OCI-LY3 (cell line): ENCODE results near the gene DYNC2I2.
A peak's percentile ranks its signal among the peaks of the same experiment; 100 is the strongest.
"Not testable (repeated sequence)": the region's sequence is repeated elsewhere in the genome, so short reads cannot be mapped to it uniquely, and the experiment has no call there.

ENCODE experiments used
- H2AFZ ChIP-seq: fragments of 200-600, 300-600 bp; shearing (Covaris generic); 2 replicates; pipeline ENCODE4 v1.6.0; 2014; ENCODE audit warnings: antibody characterized with exemption, low read depth, low read length
- H3K27ac ChIP-seq: fragments of 200-600, 300-600 bp; sonication (generic); 2 replicates; pipeline ENCODE4 v1.5.1; 2014; ENCODE audit warnings: mild to moderate bottlenecking, low read length, moderate library complexity, mixed read lengths
- H3K27me3 ChIP-seq: fragments of 200-600, 300-600 bp; sonication (generic); 2 replicates; pipeline ENCODE4 v1.6.1; 2014; ENCODE audit warnings: low read depth, low read length, mixed read lengths
- H3K36me3 ChIP-seq: fragments of 200-600, 300-600 bp; sonication (generic); replicated peaks from 2 replicates; pipeline ENCODE3; 2014; ENCODE audit warnings: low read depth, low read length, mixed read lengths
- H3K4me1 ChIP-seq: fragments of 300-600, 200-600 bp; sonication (generic); 2 replicates; pipeline ENCODE4 v1.6.1; 2014; ENCODE audit warnings: low read length, mixed read lengths
- H3K4me2 ChIP-seq: fragments of 200-600, 300-600 bp; sonication (generic); 2 replicates; pipeline ENCODE4 v1.6.1; 2014; ENCODE audit warnings: low read length, mixed read lengths
- H3K4me3 ChIP-seq: fragments of 300-600, 200-600 bp; sonication (generic); 2 replicates; pipeline ENCODE4 v1.5.1; 2014; ENCODE audit warnings: antibody characterized with exemption, mild to moderate bottlenecking, low read length, moderate library complexity
- H3K79me2 ChIP-seq: fragments of 300-600, 200-600 bp; shearing (Covaris generic); 2 replicates; pipeline ENCODE4 v1.6.1; 2014; ENCODE audit warnings: mild to moderate bottlenecking, low read length, mixed read lengths
- H3K9ac ChIP-seq: fragments of 300-600, 200-600 bp; shearing (Covaris generic); 2 replicates; pipeline ENCODE4 v1.6.0; 2014; ENCODE audit warnings: mild to moderate bottlenecking, low read length, moderate library complexity
- H3K9me3 ChIP-seq: fragments of 200-600, 300-600 bp; shearing (Covaris generic); 2 replicates; pipeline ENCODE4 v1.6.1; 2014; ENCODE audit warnings: low read length, mixed read lengths; ENCODE audit not compliant: insufficient read depth
- H4K20me1 ChIP-seq: fragments of 200-600, 300-600 bp; sonication (generic); 2 replicates; pipeline ENCODE4 v1.6.1; 2016; ENCODE audit warnings: low read length, mixed read lengths; ENCODE audit not compliant: insufficient read depth
- CTCF ChIP-seq: fragments of 200-600, 300-600 bp; sonication (generic); IDR thresholded peaks from 2 replicates; pipeline ENCODE4 v1.5.1; 2014; ENCODE audit warnings: antibody characterized with exemption, low read length, low read depth
- EZH2phosphoT487 ChIP-seq: fragments of 200-600 bp; shearing (Covaris generic); IDR thresholded peaks from 2 replicates; pipeline ENCODE4 v1.6.1; 2018; ENCODE audit warnings: antibody characterized with exemption, mixed run types, low read depth

The DYNC2I2 gene

GRCh38 chr9:128669786-128670185 lies 13.1 kb upstream of the DYNC2I2 start:
- no peak overlapping the region for H3K9ac ChIP-seq
- H3K4me3 ChIP-seq: no peak overlapping the region
- no peaks in the 10 kb centered on the region for H3K9me3 ChIP-seq
- H2AFZ ChIP-seq: no peak overlapping the region
- no peaks in the 10 kb centered on the region for H3K4me1 ChIP-seq
- no peaks in the 10 kb centered on the region for H3K79me2 ChIP-seq
- H3K27ac ChIP-seq: no peak overlapping the region
- H3K27me3 ChIP-seq: no peaks in the 10 kb centered on the region
- no peaks in the 10 kb centered on the region for H4K20me1 ChIP-seq
- H3K36me3 ChIP-seq: no peaks in the 10 kb centered on the region
- TF ChIP-seq CTCF (no peak), EZH2phosphoT487 (no peak)
- H3K4me2 ChIP-seq: no peak overlapping the region

GRCh38 chr9:128666481-128666941 lies 9.9 kb upstream of the DYNC2I2 start:
- H3K27me3 ChIP-seq, H3K27ac ChIP-seq, H3K4me2 ChIP-seq, H3K9me3 ChIP-seq, H3K9ac ChIP-seq, H3K4me3 ChIP-seq, H3K4me1 ChIP-seq, H3K79me2 ChIP-seq, H4K20me1 ChIP-seq, H2AFZ ChIP-seq, H3K36me3 ChIP-seq: not testable (repeated sequence)

GRCh38 chr9:128657796-128658195 lies 1.1 kb upstream of the DYNC2I2 start:
- Histone ChIP-seq H3K4me3 (no peak overlapping the region), H3K9ac (no peak overlapping the region), H3K4me1 (peaks cover 4% of the 10 kb centered on the region; the same call in 1 of the 2 replicates), H3K79me2 (peaks cover 7% of the 10 kb centered on the region; the same call in 1 of the 2 replicates), H3K9me3 (no peaks in the 10 kb centered on the region), H2AFZ (no peak overlapping the region), H3K36me3 (no peaks in the 10 kb centered on the region), H4K20me1 (no peaks in the 10 kb centered on the region), H3K27me3 (no peaks in the 10 kb centered on the region), H3K27ac (no peak overlapping the region), H3K4me2 (no peak overlapping the region)
- no peak for TF ChIP-seq EZH2phosphoT487
- TF ChIP-seq CTCF: no peak

- H3K79me2 ChIP-seq: peaks cover 7% of the 10 kb centered on the region; the same call in 1 of the 2 replicates
- peaks cover 4% of the 10 kb centered on the region; the same call in 1 of the 2 replicates for H3K4me1 ChIP-seq
- no peaks in the 10 kb centered on the region for H3K9me3 ChIP-seq
- peak overlapping the region; percentile 95 for H3K4me2 ChIP-seq
- H3K36me3 ChIP-seq: no peaks in the 10 kb centered on the region
- H2AFZ ChIP-seq: peak overlapping the region; percentile 100
- H3K27ac ChIP-seq: peak overlapping the region; percentile 95
- no peaks in the 10 kb centered on the region for H3K27me3 ChIP-seq
- no peaks in the 10 kb centered on the region for H4K20me1 ChIP-seq
- peak overlapping the region; percentile 97 for H3K9ac ChIP-seq
- TF ChIP-seq CTCF (no peak), EZH2phosphoT487 (no peak)
- peak overlapping the region; percentile 95 for H3K4me3 ChIP-seq
Measured at GRCh38 chr9:128657344-128657704, 677 bp upstream of the DYNC2I2 start.

- Histone ChIP-seq H3K9me3 (no peaks in the 10 kb centered on the region), H3K36me3 (no peaks in the 10 kb centered on the region), H3K9ac (no peak overlapping the region), H3K79me2 (peaks cover 7% of the 10 kb centered on the region; the same call in 1 of the 2 replicates), H3K4me3 (no peak overlapping the region), H3K27ac (no peak overlapping the region), H4K20me1 (no peaks in the 10 kb centered on the region), H3K27me3 (no peaks in the 10 kb centered on the region), H3K4me2 (no peak overlapping the region), H3K4me1 (peaks cover 4% of the 10 kb centered on the region; the same call in 1 of the 2 replicates), H2AFZ (no peak overlapping the region)
- TF ChIP-seq EZH2phosphoT487: no peak
- no peak for TF ChIP-seq CTCF
Measured at GRCh38 chr9:128654481-128654880, 2.2 kb downstream of the DYNC2I2 start.
